ENCODE measurements around the gene IL17RD. TPM values are rescaled to one million over a fixed set of nuclear protein-coding genes. Genes with fewer than 3 reads are reported as not detected.
A peak's percentile ranks its signal among the peaks of the same experiment; 100 is the strongest.

Gene IL17RD
- total RNA-seq, 1 donor from 2014 or later: 26.1 TPM

DNA sequence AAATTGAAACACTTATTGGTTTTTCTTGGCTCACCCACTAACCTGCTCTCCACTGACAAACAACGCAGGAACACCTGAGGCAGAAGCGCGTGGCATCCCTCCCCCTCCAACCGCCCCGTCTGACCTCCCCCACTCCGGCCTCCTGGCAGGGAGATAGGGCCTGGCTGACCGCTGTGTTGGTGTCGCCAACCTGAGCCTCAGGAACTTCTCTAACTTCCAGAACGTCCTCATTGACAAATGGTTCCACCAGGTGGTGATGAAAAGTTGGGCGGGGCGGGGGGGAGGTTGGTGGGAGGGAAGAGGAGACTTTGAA is 22.8 kb downstream of the IL17RD start:
- no peak overlapping the region for H3K9ac ChIP-seq
- H3K79me2 ChIP-seq (ENCODE audit: low read depth): peaks cover 23% of the 10 kb centered on the region
- TF ChIP-seq EZH2phosphoT487 (IDR thresholded peaks at IDR 0.05) (no peak), EZH2 (IDR thresholded peaks at IDR 0.05) (no peak)
- TF ChIP-seq, protein P1, sequence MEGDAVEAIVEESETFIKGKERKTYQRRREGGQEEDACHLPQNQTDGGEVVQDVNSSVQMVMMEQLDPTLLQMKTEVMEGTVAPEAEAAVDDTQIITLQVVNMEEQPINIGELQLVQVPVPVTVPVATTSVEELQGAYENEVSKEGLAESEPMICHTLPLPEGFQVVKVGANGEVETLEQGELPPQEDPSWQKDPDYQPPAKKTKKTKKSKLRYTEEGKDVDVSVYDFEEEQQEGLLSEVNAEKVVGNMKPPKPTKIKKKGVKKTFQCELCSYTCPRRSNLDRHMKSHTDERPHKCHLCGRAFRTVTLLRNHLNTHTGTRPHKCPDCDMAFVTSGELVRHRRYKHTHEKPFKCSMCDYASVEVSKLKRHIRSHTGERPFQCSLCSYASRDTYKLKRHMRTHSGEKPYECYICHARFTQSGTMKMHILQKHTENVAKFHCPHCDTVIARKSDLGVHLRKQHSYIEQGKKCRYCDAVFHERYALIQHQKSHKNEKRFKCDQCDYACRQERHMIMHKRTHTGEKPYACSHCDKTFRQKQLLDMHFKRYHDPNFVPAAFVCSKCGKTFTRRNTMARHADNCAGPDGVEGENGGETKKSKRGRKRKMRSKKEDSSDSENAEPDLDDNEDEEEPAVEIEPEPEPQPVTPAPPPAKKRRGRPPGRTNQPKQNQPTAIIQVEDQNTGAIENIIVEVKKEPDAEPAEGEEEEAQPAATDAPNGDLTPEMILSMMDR (IDR thresholded peaks at IDR 0.05): no peak
- peaks cover 4% of the 10 kb centered on the region for H3F3A ChIP-seq (ENCODE audit: low read depth)
- peak overlapping the region; percentile 46 for H3K4me2 ChIP-seq
- Mint-ChIP-seq H3K4me1 (peaks cover 65% of the 10 kb centered on the region), H3K36me3 (peaks cover 31% of the 10 kb centered on the region), H3K4me3 (no peak overlapping the region), H3K27me3 (ENCODE audit: insufficient read depth, low read depth) (peaks cover 3% of the 10 kb centered on the region), H3K9me3 (no peaks in the 10 kb centered on the region), H3K27ac (peak overlapping the region; percentile 59)
- no peak for DNase-seq (ENCODE audit: low spot score)
- peaks cover 14% of the 10 kb centered on the region for H4K20me1 ChIP-seq (ENCODE audit: low read depth)
- H3K4me1 ChIP-seq: peaks cover 18% of the 10 kb centered on the region
- H3K27me3 ChIP-seq: peaks cover 14% of the 10 kb centered on the region
- no peak overlapping the region for H3K4me3 ChIP-seq
- no peak overlapping the region for H2AFZ ChIP-seq (replicated peaks)
- H3K27ac ChIP-seq: no peak overlapping the region
- no peaks in the 10 kb centered on the region for H3K36me3 ChIP-seq
- no peaks in the 10 kb centered on the region for H3K9me3 ChIP-seq (ENCODE audit: low read depth)

DNA sequence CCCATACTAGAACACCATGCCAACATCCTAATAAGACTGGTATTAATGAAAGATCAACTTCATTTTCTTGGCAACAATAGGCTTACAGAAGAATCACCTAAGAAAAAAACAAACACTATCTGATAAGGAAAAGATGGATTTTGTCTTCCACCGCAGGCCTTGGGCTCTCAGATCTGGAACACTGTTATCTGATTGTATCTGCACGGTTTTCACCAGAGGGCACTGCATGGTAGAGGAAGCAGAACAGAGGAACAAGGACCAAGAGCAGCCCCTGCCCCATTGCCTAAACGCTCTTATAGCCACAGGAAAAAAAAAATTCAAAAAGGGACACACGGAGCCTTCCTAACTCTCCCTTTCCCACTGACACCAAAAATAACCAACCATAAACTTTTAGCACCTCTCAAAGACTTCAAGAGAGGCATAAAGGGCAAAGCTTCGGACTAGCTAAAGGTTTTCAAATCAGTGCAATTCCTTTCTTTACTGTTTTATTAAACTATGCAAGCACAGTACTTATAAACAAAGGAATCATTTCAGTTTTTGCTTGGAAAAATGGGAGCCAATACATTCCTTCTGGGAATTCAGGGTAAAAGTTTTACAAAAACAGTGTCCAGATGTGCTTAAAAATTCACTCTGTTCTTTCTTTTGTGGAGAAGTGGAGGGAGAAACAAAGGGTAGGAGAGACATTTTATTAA is 23.3 kb downstream of the IL17RD start:
- no peak overlapping the region for H3K27ac ChIP-seq
- H3K4me3 Mint-ChIP-seq: no peak overlapping the region
- peaks cover 31% of the 10 kb centered on the region for H3K36me3 Mint-ChIP-seq

DNA sequence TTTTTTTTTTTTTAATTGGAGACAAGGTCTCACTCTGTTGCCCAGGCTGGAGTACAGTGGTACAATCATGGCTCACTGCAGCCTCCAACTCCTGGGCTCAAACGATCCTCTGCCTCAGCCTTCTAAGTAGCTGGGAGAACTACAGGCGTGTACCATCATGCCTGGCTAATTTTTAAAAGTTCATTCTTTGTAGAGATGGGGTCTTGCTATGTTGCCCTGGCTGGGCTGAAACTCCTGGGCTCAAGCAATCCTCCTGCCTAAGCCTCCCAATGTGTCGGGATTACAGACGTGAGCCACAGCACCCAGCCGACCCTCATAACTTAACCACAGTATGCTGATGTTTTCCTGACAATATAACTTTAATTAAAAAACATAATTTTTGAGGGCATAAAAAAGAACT is 24.3 kb downstream of the IL17RD start:
- H3K9me3 ChIP-seq (ENCODE audit: low read depth): no peaks in the 10 kb centered on the region
- H4K20me1 ChIP-seq (ENCODE audit: low read depth): peaks cover 9% of the 10 kb centered on the region
- Mint-ChIP-seq H3K27me3 (ENCODE audit: insufficient read depth, low read depth) (peaks cover 3% of the 10 kb centered on the region), H3K4me3 (no peak overlapping the region), H3K9me3 (no peaks in the 10 kb centered on the region), H3K36me3 (peaks cover 37% of the 10 kb centered on the region), H3K27ac (no peak overlapping the region), H3K4me1 (peaks cover 65% of the 10 kb centered on the region)
- peaks cover 4% of the 10 kb centered on the region for H3F3A ChIP-seq (ENCODE audit: low read depth)
- peaks cover 25% of the 10 kb centered on the region for H3K4me1 ChIP-seq
- H3K4me2 ChIP-seq: no peak overlapping the region
- no peak for DNase-seq (ENCODE audit: low spot score)
- H3K36me3 ChIP-seq: no peaks in the 10 kb centered on the region
- H2AFZ ChIP-seq (replicated peaks): no peak overlapping the region
- H3K9ac ChIP-seq: no peak overlapping the region
- no peak overlapping the region for H3K4me3 ChIP-seq
- peaks cover 14% of the 10 kb centered on the region for H3K27me3 ChIP-seq
- no peak for TF ChIP-seq EZH2phosphoT487 (IDR thresholded peaks at IDR 0.05)
- TF ChIP-seq, protein P1 (IDR thresholded peaks at IDR 0.05): no peak
- no peak overlapping the region for H3K27ac ChIP-seq
- H3K79me2 ChIP-seq (ENCODE audit: low read depth): peaks cover 31% of the 10 kb centered on the region

More for the DNA sequence above, 23.3 kb downstream of the IL17RD start:
- H3K9ac ChIP-seq: no peak overlapping the region
- no peaks in the 10 kb centered on the region for H3K36me3 ChIP-seq
- H3K4me2 ChIP-seq: peak overlapping the region; percentile 46
- peak overlapping the region; percentile 59 for H3K27ac Mint-ChIP-seq
- no peak overlapping the region for H2AFZ ChIP-seq (replicated peaks)
- H3K27me3 ChIP-seq: peaks cover 14% of the 10 kb centered on the region
- TF ChIP-seq EZH2 (IDR thresholded peaks at IDR 0.05) (no peak), EZH2phosphoT487 (IDR thresholded peaks at IDR 0.05) (no peak)
- TF ChIP-seq, protein P1 (IDR thresholded peaks at IDR 0.05): peak; percentile 12
- peaks cover 60% of the 10 kb centered on the region for H3K4me1 Mint-ChIP-seq
- no peaks in the 10 kb centered on the region for H3K9me3 Mint-ChIP-seq
- peaks cover 3% of the 10 kb centered on the region for H3K27me3 Mint-ChIP-seq (ENCODE audit: insufficient read depth, low read depth)
- no peak for DNase-seq (ENCODE audit: low spot score)
- H4K20me1 ChIP-seq (ENCODE audit: low read depth): peaks cover 9% of the 10 kb centered on the region
- H3F3A ChIP-seq (ENCODE audit: low read depth): peaks cover 4% of the 10 kb centered on the region
- peaks cover 22% of the 10 kb centered on the region for H3K4me1 ChIP-seq
- H3K9me3 ChIP-seq (ENCODE audit: low read depth): no peaks in the 10 kb centered on the region
- H3K79me2 ChIP-seq (ENCODE audit: low read depth): peaks cover 28% of the 10 kb centered on the region
- H3K4me3 ChIP-seq: no peak overlapping the region
